Kidney epithelial cell (primary cell): ENCODE measurements around the gene ARFGAP2. TPM values are rescaled to one million over a fixed set of nuclear protein-coding genes. Genes with fewer than 3 reads are reported as not detected.
A peak's percentile ranks its signal among the peaks of the same experiment; 100 is the strongest.

Source experiments
- DNase-seq: peaks from one replicate; pipeline ENCODE4 v3.0.0-alpha.2; 2010; ENCODE audit warnings: low read depth
- H3K27me3 ChIP-seq: 2 replicates; pipeline ENCODE4 v1.6.0; 2011; ENCODE audit warnings: low read length; ENCODE audit not compliant: control insufficient read depth, insufficient read depth
- H3K36me3 ChIP-seq: 2 replicates; pipeline ENCODE4 v1.5.1; 2011; ENCODE audit warnings: low read length; ENCODE audit not compliant: control insufficient read depth, insufficient read depth
- H3K4me3 ChIP-seq: 2 replicates; pipeline ENCODE4 v1.5.1; 2011; ENCODE audit warnings: low read depth, mild to moderate bottlenecking, control low read depth, low read length
- CTCF ChIP-seq: IDR thresholded peaks from 2 replicates; pipeline ENCODE4 v1.5.1; 2011; ENCODE audit warnings: mild to moderate bottlenecking, moderate library complexity, low read length, control low read depth, inconsistent platforms; ENCODE audit not compliant: insufficient read depth, poor library complexity, severe bottlenecking
- total RNA-seq: library from RNA; depleted of rRNA; stranded (reverse); fragments of >200 nt; gene quantifications from 2 replicates; pipeline ENCODE4 v1.2.3, GENCODE V29; 2015

Gene ARFGAP2
- total RNA-seq, 1 donor from 2014 or later = 95.7 TPM

GRCh38 chr11:47188259-47188658 is 11.6 kb upstream of the ARFGAP2 start:
- DNase-seq = no peak
- H3K36me3 ChIP-seq = no peaks in the 10 kb centered on the region
- no peak overlapping the region for H3K4me3 ChIP-seq
- H3K27me3 ChIP-seq = no peaks in the 10 kb centered on the region
- TF ChIP-seq CTCF = no peak

GRCh38 chr11:47187723-47188122 is 11.0 kb upstream of the ARFGAP2 start:
- DNase-seq = no peak
- no peak overlapping the region for H3K4me3 ChIP-seq
- H3K27me3 ChIP-seq = no peaks in the 10 kb centered on the region
- H3K36me3 ChIP-seq = no peaks in the 10 kb centered on the region
- TF ChIP-seq CTCF = no peak

GRCh38 chr11:47186700-47187695 is 10.3 kb upstream of the ARFGAP2 start:
- H3K4me3 ChIP-seq = peak overlapping the region; percentile 61
- H3K27me3 ChIP-seq = no peaks in the 10 kb centered on the region
- no peaks in the 10 kb centered on the region for H3K36me3 ChIP-seq
- no peak for DNase-seq
- TF ChIP-seq CTCF = no peak

GRCh38 chr11:47186076-47186699 is 9.5 kb upstream of the ARFGAP2 start, which contains the start of gene PACSIN3:
Gene PACSIN3 (minus strand): TSS chr11:47186434. CDS start chr11:47182727, 3,707 bp downstream.
- H3K27me3 ChIP-seq = no peaks in the 10 kb centered on the region
- no peak for DNase-seq
- TF ChIP-seq CTCF = no peak
- peak within 1 kb of the TSS; percentile 61 for H3K4me3 ChIP-seq
- H3K36me3 ChIP-seq = no peaks in the 10 kb centered on the region

- H3K4me3 ChIP-seq = peak overlapping the region; percentile 61
- no peak for DNase-seq
- H3K36me3 ChIP-seq = no peaks in the 10 kb centered on the region
- no peaks in the 10 kb centered on the region for H3K27me3 ChIP-seq
- no peak for TF ChIP-seq CTCF
These were observed 8.8 kb upstream of the ARFGAP2 start for GRCh38 chr11:47185305-47186075.
